K562 (cell line): ENCODE results near the gene PRKAR1B. TPM values are rescaled to one million over a fixed set of nuclear protein-coding genes. Genes with fewer than 3 reads are reported as not detected.

Experiments used
- ATAC-seq: fragments of 200-7000 bp; cut with Tn5 transposase; 3 replicates; pipeline ENCODE4 v1.9.1; 2020; ENCODE audit warnings: moderate library complexity
- BruUV-seq: library from RNA; stranded (reverse); fragments of 400-500 nt; replicated peaks from 2 replicates; lab custom pipeline; 2021; lab: Mats Ljungman, UMichigan
- CTCF ChIA-PET: fragments of 300-600 bp; formaldehyde crosslinking; extraction: SDS; loops from one replicate; lab custom pipeline; 2021; ENCODE audit warnings: low intra/inter-chr PET ratio; lab: Yijun Ruan, JAX
- POLR2A ChIA-PET: fragments of 300-600, 350-650 bp; sonication (Branson Sonifier 250); formaldehyde crosslinking; extraction: SDS; loops from one replicate; lab custom pipeline; 2021; ENCODE audit warnings: antibody characterized with exemption, inconsistent platforms; lab: Yijun Ruan, JAX
- DNase-seq, 4 experiments: peaks; one replicate each; pipeline versions ENCODE4 v3.0.0 to v3.0.0-alpha.2; 2011 to 2018; ENCODE audit warnings: low spot score in 3 of 4, mixed read lengths in 3 of 4; ENCODE audit errors: extremely low read depth in 1 of 4
- FAIRE-seq: peaks from 2 replicates; lab custom pipeline; 2011; peaks lifted over from hg19 to GRCh38; lab: Jason Lieb, UNC
- H2AFZ ChIP-seq: 2 replicates; pipeline ENCODE4 v1.6.0; 2011; ENCODE audit warnings: low read depth, low read length, control low read depth, inconsistent platforms
- H3K27ac ChIP-seq: fragments of 200-600 bp; 3 replicates; pipeline ENCODE4 v1.8.0; 2011; ENCODE audit warnings: low read depth, mild to moderate bottlenecking, control low read depth, inconsistent platforms, low read length, moderate library complexity, mixed read lengths; ENCODE audit errors: extremely low read depth
- H3K27me3 ChIP-seq, 2 experiments: fragments of 300-600 bp in 1 of 2; 2 replicates in 1 of 2; 3 replicates in 1 of 2; pipeline versions ENCODE4 v1.6.0 to v1.8.0; 2011; ENCODE audit warnings: inconsistent platforms in 2 of 2, low read length in 2 of 2, mild to moderate bottlenecking in 1 of 2, mixed read lengths in 1 of 2, moderate library complexity in 1 of 2; ENCODE audit not compliant: control insufficient read depth in 2 of 2, insufficient read depth in 2 of 2
- H3K36me3 ChIP-seq: fragments of 300-600 bp; 3 replicates; pipeline ENCODE4 v1.8.0; 2011; ENCODE audit warnings: mild to moderate bottlenecking, low read length, inconsistent platforms; ENCODE audit not compliant: control insufficient read depth, insufficient read depth
- H3K4me1 ChIP-seq, 2 experiments: fragments of 200-600 bp in 1 of 2; replicated peaks in 1 of 2; 2 replicates in 1 of 2; 3 replicates in 1 of 2; pipeline versions ENCODE4 v1.5.1 to v1.8.0; 2011; ENCODE audit warnings: inconsistent platforms in 2 of 2, low read length in 2 of 2, mild to moderate bottlenecking in 1 of 2, mixed read lengths in 1 of 2, moderate library complexity in 1 of 2; ENCODE audit not compliant: control insufficient read depth in 2 of 2, insufficient read depth in 2 of 2
- H3K4me2 ChIP-seq: 2 replicates; pipeline ENCODE4 v1.6.1; 2011; ENCODE audit warnings: low read length, control low read depth, inconsistent platforms, mixed read lengths; ENCODE audit not compliant: insufficient read depth
- H3K4me3 ChIP-seq: fragments of 200-600 bp; sonication (generic), shearing (Covaris generic); 2 replicates; pipeline ENCODE4 v1.5.1; 2016; ENCODE audit warnings: control low read depth, inconsistent platforms
- H3K79me2 ChIP-seq: fragments of 200-600 bp; 3 replicates; pipeline ENCODE4 v1.8.0; 2011; ENCODE audit warnings: low read length, inconsistent platforms; ENCODE audit not compliant: control insufficient read depth, insufficient read depth
- H3K9ac ChIP-seq, 2 experiments: 2 replicates each; pipeline versions ENCODE4 v1.6.0 to v1.6.1; 2011; ENCODE audit warnings: low read depth in 2 of 2, low read length in 2 of 2, control low read depth in 1 of 2, inconsistent platforms in 1 of 2, mild to moderate bottlenecking in 1 of 2, mixed read lengths in 1 of 2; ENCODE audit not compliant: insufficient read depth in 1 of 2
- H3K9me1 ChIP-seq: one replicate; pipeline ENCODE4 v1.6.0; 2011; ENCODE audit warnings: inconsistent platforms, mild to moderate bottlenecking, low read length, moderate library complexity; ENCODE audit not compliant: control insufficient read depth, insufficient read depth
- H3K9me3 ChIP-seq: replicated peaks from 2 replicates; pipeline ENCODE4 v1.5.1; 2011; ENCODE audit warnings: low read depth, low read length, inconsistent platforms; ENCODE audit not compliant: control insufficient read depth, insufficient read depth
- H4K20me1 ChIP-seq: replicated peaks from 2 replicates; pipeline ENCODE4 v1.6.1; 2011; ENCODE audit warnings: low read length, inconsistent platforms, mixed read lengths; ENCODE audit not compliant: control insufficient read depth, insufficient read depth
- E2F6 ChIP-seq, 2 experiments: IDR thresholded peaks; 2 replicates each; pipeline ENCODE4 v1.6.1; 2011; ENCODE audit warnings: borderline replicate concordance in 1 of 2, control low read depth in 1 of 2, low read depth in 1 of 2, low read length in 1 of 2, mild to moderate bottlenecking in 1 of 2, mixed read lengths in 1 of 2, moderate library complexity in 1 of 2; ENCODE audit not compliant: insufficient read depth in 1 of 2, insufficient read length in 1 of 2, poor library complexity in 1 of 2, severe bottlenecking in 1 of 2; ENCODE audit errors: extremely low read depth in 1 of 2
- KDM5B ChIP-seq: fragments of 200-600 bp; sonication (generic); IDR thresholded peaks from 2 replicates; pipeline ENCODE4 v1.6.1; 2012; ENCODE audit warnings: low read depth, mild to moderate bottlenecking, moderate library complexity, low read length, control low read depth, inconsistent platforms; ENCODE audit not compliant: insufficient replicate concordance
- POLR3A ChIP-seq: IDR thresholded peaks from 2 replicates; pipeline ENCODE4 v1.6.1; 2011; ENCODE audit warnings: borderline replicate concordance, mild to moderate bottlenecking, moderate library complexity; ENCODE audit not compliant: insufficient read length, insufficient read depth; ENCODE audit errors: extremely low read depth
- RNF2 ChIP-seq: sonication (generic); IDR thresholded peaks from 2 replicates; pipeline ENCODE4 v1.6.1; 2016
- SFPQ ChIP-seq: fragments of 200-400 bp; formaldehyde crosslinking; IDR thresholded peaks from 2 replicates; pipeline ENCODE4 v1.6.1; 2017; ENCODE audit warnings: mild to moderate bottlenecking, low read depth, low read length, moderate library complexity
- SPI1 ChIP-seq: IDR thresholded peaks from 2 replicates; pipeline ENCODE4 v1.6.1; 2011; ENCODE audit warnings: low read depth, low read length, control low read depth, borderline replicate concordance
- THAP12 ChIP-seq: fragments of 250-450 bp; sonication (Bioruptor Pico); IDR thresholded peaks from 2 replicates; pipeline ENCODE4 v1.9.0; 2021; ENCODE audit warnings: mild to moderate bottlenecking, inconsistent platforms
- ZNF583 ChIP-seq: fragments of 250-450 bp; sonication (Bioruptor Pico); IDR thresholded peaks from 2 replicates; pipeline ENCODE4 v1.4.0; 2020
- WGBS: fragments of 100-300 bp; shearing (Covaris generic); methylation state at CpG from one replicate; pipeline ENCODE4 v1.1.6; 2016; ENCODE audit warnings: low coverage, mixed read lengths; ENCODE audit not compliant: insufficient coverage; ENCODE audit errors: missing lambda C conversion rate; 5-methylcytosine and 5-hydroxymethylcytosine counted together
- in situ Hi-C: fragments of 300-500 bp; cut with MboI; formaldehyde crosslinking; loops from 4 replicates; pipeline ENCODE4 v1.15.0; 2018; ENCODE audit warnings: inconsistent platforms, mixed read lengths
- intact Hi-C: fragments of 100-400 bp; cut with micrococcal nuclease; formaldehyde crosslinking; loops from 2 replicates; pipeline ENCODE4 v1.14.2; 2022
- polyA plus RNA-seq, 8 experiments: library from polyadenylated mRNA; depleted of rRNA in 4 of 8; stranded (reverse) in 5 of 8; unstranded in 3 of 8; fragments of >200 nt; fragmentation: Nextera tagmentation in 2 of 8; fragmentation: Illumina TruSeq in 1 of 8; extraction: Ambion mirVana in 2 of 8; extraction: Trizol in 1 of 8; gene quantifications; 2 replicates each; pipeline versions ENCODE4 v1.2.1 to v1.2.3, GENCODE V29; 2011 to 2014; ENCODE audit warnings: inconsistent platforms in 1 of 8, missing spikeins in 1 of 8
- total RNA-seq, 7 experiments: library from RNA; depleted of rRNA in 6 of 7; stranded (reverse); fragments of >200 nt in 6 of 7; fragmentation: Illumina TruSeq in 2 of 7; extraction: Trizol in 2 of 7; gene quantifications; 2 replicates each; pipeline versions ENCODE4 v1.2.1 to v1.2.3, GENCODE V29; 2011 to 2021; ENCODE audit warnings: low replicate concordance in 1 of 7

PRKAR1B gene
- total and polyA plus RNA-seq, 9 of the 15 experiments (the other 6 are each of a cell fraction or from before 2014, with no cell fraction given) = 0.99 to 30.5 (median 12.7) TPM

- Histone ChIP-seq H3K79me2 (peaks cover 54% of the 10 kb centered on the region), H3K27me3 (no peaks in the 10 kb centered on the region), H3K27ac (no peak overlapping the region; the same call in 2 of the 3 replicates), H3K4me3 (no peak overlapping the region), H3K4me2 (peak overlapping the region; percentile 85; the same call in 1 of the 2 replicates), H3K4me1 (peaks cover 23 to 34% of the 10 kb centered on the region in 2 experiments; a peak in 4 of 5 replicates), H2AFZ (no peak overlapping the region), H3K9ac (no peak overlapping the region), H3K36me3 (peaks cover 41% of the 10 kb centered on the region), H3K9me3 (peaks cover 36% of the 10 kb centered on the region), H4K20me1 (0 out of 2 replicates have a peak, but pooled peaks cover 4% of the 10 kb centered on the region), H3K9me1 (no peaks in the 10 kb centered on the region)
- intact Hi-C loops (loop anchor here (2.0 kb wide), 1 partner anchor 85 kb away; no protein-coding TSS in a partner anchor), in situ Hi-C loops (no loop called here)
- ATAC-seq = no peak
- no peak for DNase-seq
- WGBS = 85% methylated on average over 7 of the region's 7 CpGs
- ChIA-PET CTCF (no interaction called here), POLR2A (no interaction called here)
- no peak for FAIRE-seq
- no TSS peak for BruUV-seq
- TF ChIP-seq SPI1 = no peak
- TF ChIP-seq KDM5B = no peak
- no peak for TF ChIP-seq ZNF583 (CRISPR knock-in tag)
- TF ChIP-seq E2F6 (IDR thresholded peaks at IDR 0.05; ENCODE audit: borderline replicate concordance in 1 of 2, extremely low read depth in 1 of 2, insufficient read depth in 1 of 2, insufficient read length in 1 of 2, low read depth in 1 of 2, low read length in 1 of 2, poor library complexity in 1 of 2, severe bottlenecking in 1 of 2) = peak in 1 of 2 experiments; percentile 50
- TF ChIP-seq SFPQ = no peak
- TF ChIP-seq RNF2 = no peak
- no peak for TF ChIP-seq THAP12 (CRISPR knock-in tag)
- no peak for TF ChIP-seq POLR3A
These were observed 2.8 kb downstream of the PRKAR1B start for GRCh38 chr7:724298-724697.
